HFFc6 (cell line): Measurements from ENCODE around the gene NUDT19. TPM values are rescaled to one million over a fixed set of nuclear protein-coding genes. Genes with fewer than 3 reads are reported as not detected.
A peak's percentile ranks its signal among the peaks of the same experiment; 100 is the strongest.

Experiments
- DNase-seq: peaks from one replicate; pipeline ENCODE4 v3.0.0-alpha.2; 2018
- H3K27ac Mint-ChIP-seq: 2 replicates; pipeline ENCODE4 v1.8.0; 2020; ENCODE audit warnings: mild to moderate bottlenecking, mixed read lengths
- H3K27me3 Mint-ChIP-seq: 2 replicates; pipeline ENCODE4 v1.8.0; 2021; ENCODE audit warnings: mild to moderate bottlenecking, moderate library complexity, mixed read lengths; ENCODE audit not compliant: insufficient read depth
- H3K36me3 Mint-ChIP-seq: 2 replicates; pipeline ENCODE4 v1.8.0; 2021; ENCODE audit warnings: low read depth, mixed read lengths
- H3K4me1 Mint-ChIP-seq: 2 replicates; pipeline ENCODE4 v1.8.0; 2020; ENCODE audit warnings: low read depth, mixed read lengths
- H3K4me3 Mint-ChIP-seq: 2 replicates; pipeline ENCODE4 v1.8.0; 2020; ENCODE audit warnings: mild to moderate bottlenecking, moderate library complexity, mixed read lengths
- H3K9me3 Mint-ChIP-seq: 2 replicates; pipeline ENCODE4 v1.8.0; 2020; ENCODE audit warnings: mild to moderate bottlenecking, mixed read lengths
- long read RNA-seq: library from polyadenylated mRNA; unstranded; transcript quantifications from one replicate; pipeline ENCODE4 v2.0.0, GENCODE V29; 2019
- total RNA-seq, 6 experiments: library from RNA; stranded (reverse); fragmentation: NEBNext Ultra II Directional; extraction: Animal tissue kit (Norgen Biotek cat#: 25700); gene quantifications; 2 replicates in 1 of 6; 3 replicates in 5 of 6; pipeline ENCODE4 v1.2.3, GENCODE V29; 2021
- TF ChIP-seq, protein P1 (sequence below): fragments of 200-600 bp; sonication (generic); IDR thresholded peaks from 2 replicates; pipeline ENCODE4 v1.5.0; 2021; ENCODE audit warnings: antibody characterized with exemption, mild to moderate bottlenecking

NUDT19 gene
- 10 to 100 TPM; 12.8 to 15.1 (median 14.3) TPM for total RNA-seq
- long read RNA-seq, partial matches to known transcripts: 47 of 51 reads
- long read RNA-seq, other reads (novel, unspliced or antisense): 0 of 51 reads

DNA sequence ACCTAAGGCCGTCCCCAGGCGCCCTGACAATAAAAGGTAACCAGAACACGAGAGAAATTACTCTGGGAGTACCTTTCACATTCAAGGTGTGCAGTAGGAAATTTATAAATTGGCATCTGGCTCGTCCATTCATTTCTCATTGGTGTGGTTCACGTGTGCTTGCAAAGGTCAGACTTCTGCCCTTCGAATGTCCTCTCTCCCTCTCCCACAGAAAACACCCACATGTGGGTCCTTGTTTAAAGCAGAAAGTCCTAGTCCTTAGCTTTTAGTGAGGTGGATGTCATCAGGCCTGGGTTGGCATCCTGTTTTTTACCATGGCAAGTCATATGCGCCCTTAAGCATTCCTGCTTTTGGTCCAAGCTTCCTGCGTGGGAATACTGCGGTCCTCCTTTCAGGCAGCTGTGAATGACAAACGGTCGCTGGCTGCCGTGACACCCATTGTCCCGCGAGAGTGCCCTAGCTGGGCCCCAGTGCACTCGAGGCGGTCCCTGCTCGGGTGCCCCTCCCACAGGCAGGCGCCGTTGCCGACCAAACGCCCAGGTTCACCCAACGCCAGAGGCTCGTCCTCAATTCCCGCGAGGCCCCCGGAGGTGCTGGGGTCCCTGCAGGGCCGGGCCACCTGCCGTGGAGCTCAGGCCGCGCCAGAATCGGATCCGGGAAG, at the start of gene NUDT19:
Gene NUDT19 (plus strand): TSS at position 531 of the 661 bp plus-strand sequence. CDS start 140 bp downstream, outside the sequence.
- TF ChIP-seq, protein P1, sequence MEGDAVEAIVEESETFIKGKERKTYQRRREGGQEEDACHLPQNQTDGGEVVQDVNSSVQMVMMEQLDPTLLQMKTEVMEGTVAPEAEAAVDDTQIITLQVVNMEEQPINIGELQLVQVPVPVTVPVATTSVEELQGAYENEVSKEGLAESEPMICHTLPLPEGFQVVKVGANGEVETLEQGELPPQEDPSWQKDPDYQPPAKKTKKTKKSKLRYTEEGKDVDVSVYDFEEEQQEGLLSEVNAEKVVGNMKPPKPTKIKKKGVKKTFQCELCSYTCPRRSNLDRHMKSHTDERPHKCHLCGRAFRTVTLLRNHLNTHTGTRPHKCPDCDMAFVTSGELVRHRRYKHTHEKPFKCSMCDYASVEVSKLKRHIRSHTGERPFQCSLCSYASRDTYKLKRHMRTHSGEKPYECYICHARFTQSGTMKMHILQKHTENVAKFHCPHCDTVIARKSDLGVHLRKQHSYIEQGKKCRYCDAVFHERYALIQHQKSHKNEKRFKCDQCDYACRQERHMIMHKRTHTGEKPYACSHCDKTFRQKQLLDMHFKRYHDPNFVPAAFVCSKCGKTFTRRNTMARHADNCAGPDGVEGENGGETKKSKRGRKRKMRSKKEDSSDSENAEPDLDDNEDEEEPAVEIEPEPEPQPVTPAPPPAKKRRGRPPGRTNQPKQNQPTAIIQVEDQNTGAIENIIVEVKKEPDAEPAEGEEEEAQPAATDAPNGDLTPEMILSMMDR: no peak
- peaks cover 12% of the 10 kb centered on the region; the same call in 1 of the 2 replicates for H3K9me3 Mint-ChIP-seq
- peaks cover 28% of the 10 kb centered on the region for H3K36me3 Mint-ChIP-seq
- H3K4me3 Mint-ChIP-seq: peak within 1 kb of the TSS; percentile 91
- peaks cover 41% of the 10 kb centered on the region for H3K4me1 Mint-ChIP-seq
- DNase-seq: peak; percentile 86
- peak within 1 kb of the TSS; percentile 93 for H3K27ac Mint-ChIP-seq
- no peaks in the 10 kb centered on the region; the same call in 1 of the 2 replicates for H3K27me3 Mint-ChIP-seq

DNA sequence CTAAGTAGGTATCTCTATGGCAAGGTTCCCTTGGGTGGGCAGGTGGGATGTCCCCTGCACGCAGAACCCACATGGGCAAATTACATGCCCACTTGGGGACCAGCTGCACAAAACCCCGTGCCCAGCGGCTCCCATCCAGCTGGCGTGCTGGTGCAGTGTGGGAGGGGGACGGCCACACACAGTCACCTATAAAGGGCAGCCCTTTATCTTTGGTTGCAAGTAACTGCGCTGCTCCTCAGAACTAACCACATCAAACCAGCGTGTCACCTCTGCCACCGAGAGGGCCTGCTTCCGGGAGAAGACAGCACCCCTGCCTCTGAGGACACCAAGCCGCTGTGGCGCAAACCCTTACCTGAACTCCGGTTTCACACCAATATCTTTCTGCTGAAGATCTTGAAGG, 48.9 kb upstream of the NUDT19 start:
- Mint-ChIP-seq H3K36me3 (peaks cover 19% of the 10 kb centered on the region), H3K27me3 (no peaks in the 10 kb centered on the region; the same call in 1 of the 2 replicates), H3K9me3 (no peaks in the 10 kb centered on the region), H3K4me3 (no peak overlapping the region), H3K4me1 (no peaks in the 10 kb centered on the region), H3K27ac (no peak overlapping the region)
- TF ChIP-seq, protein P1: no peak
- DNase-seq: no peak

GRCh38 chr19:32646556-32646955, 45.1 kb upstream of the NUDT19 start:
- Mint-ChIP-seq H3K27ac (no peak overlapping the region), H3K4me3 (no peak overlapping the region), H3K36me3 (peaks cover 12% of the 10 kb centered on the region), H3K9me3 (no peaks in the 10 kb centered on the region), H3K4me1 (peaks cover 1% of the 10 kb centered on the region; the same call in 1 of the 2 replicates), H3K27me3 (no peaks in the 10 kb centered on the region; the same call in 1 of the 2 replicates)
- DNase-seq: no peak
- TF ChIP-seq, protein P1: no peak

GRCh38 chr19:32647361-32647760, 44.3 kb upstream of the NUDT19 start:
- H3K4me3 Mint-ChIP-seq: no peak overlapping the region
- no peak for DNase-seq
- H3K9me3 Mint-ChIP-seq: no peaks in the 10 kb centered on the region
- TF ChIP-seq, protein P1: no peak
- H3K4me1 Mint-ChIP-seq: peaks cover 5% of the 10 kb centered on the region; the same call in 1 of the 2 replicates
- no peaks in the 10 kb centered on the region; the same call in 1 of the 2 replicates for H3K27me3 Mint-ChIP-seq
- peaks cover 5% of the 10 kb centered on the region; the same call in 1 of the 2 replicates for H3K36me3 Mint-ChIP-seq
- no peak overlapping the region for H3K27ac Mint-ChIP-seq

GRCh38 chr19:32649751-32650150, 41.9 kb upstream of the NUDT19 start:
- H3K36me3 Mint-ChIP-seq: peaks cover 5% of the 10 kb centered on the region; the same call in 1 of the 2 replicates
- no peaks in the 10 kb centered on the region for H3K9me3 Mint-ChIP-seq
- H3K4me3 Mint-ChIP-seq: no peak overlapping the region
- H3K4me1 Mint-ChIP-seq: peaks cover 5% of the 10 kb centered on the region; the same call in 1 of the 2 replicates
- no peak overlapping the region for H3K27ac Mint-ChIP-seq
- TF ChIP-seq, protein P1: no peak
- no peaks in the 10 kb centered on the region; the same call in 1 of the 2 replicates for H3K27me3 Mint-ChIP-seq
- no peak for DNase-seq
